GM23338 (cell line): ENCODE results near the gene DEFB114. TPM values are rescaled to one million over a fixed set of nuclear protein-coding genes. Genes with fewer than 3 reads are reported as not detected.

Experiments
- ATAC-seq: fragments of 200-7000 bp; cut with Tn5 transposase; 3 replicates; pipeline ENCODE4 v1.9.1; 2020
- DNase-seq: peaks from one replicate; pipeline ENCODE4 v3.0.0-alpha.2; 2015; ENCODE audit warnings: low spot score
- H2AFZ ChIP-seq: fragments of 200-600 bp; sonication (generic); 2 replicates; pipeline ENCODE4 v1.8.0; 2016; ENCODE audit warnings: antibody characterized with exemption, mild to moderate bottlenecking, moderate library complexity
- H3F3A ChIP-seq: fragments of 200-600 bp; sonication (generic); replicated peaks from 2 replicates; pipeline ENCODE4 v1.8.0; 2017; ENCODE audit warnings: antibody characterized with exemption, mixed run types, low read depth
- H3K27ac ChIP-seq: fragments of 200-600 bp; sonication (generic); 2 replicates; pipeline ENCODE4 v1.6.1; 2016; ENCODE audit warnings: low read depth
- H3K27me3 ChIP-seq: fragments of 200-600 bp; sonication (generic); 2 replicates; pipeline ENCODE4 v1.8.0; 2016; ENCODE audit warnings: mild to moderate bottlenecking, mixed run types, moderate library complexity; ENCODE audit not compliant: insufficient read depth
- H3K36me3 ChIP-seq: fragments of 200-600 bp; sonication (generic); 2 replicates; pipeline ENCODE4 v1.8.0; 2016; ENCODE audit warnings: mild to moderate bottlenecking; ENCODE audit not compliant: insufficient read depth
- H3K4me1 ChIP-seq: fragments of 200-600 bp; sonication (generic); 2 replicates; pipeline ENCODE4 v1.8.0; 2016; ENCODE audit warnings: mild to moderate bottlenecking, moderate library complexity; ENCODE audit not compliant: insufficient read depth
- H3K4me2 ChIP-seq: fragments of 200-600 bp; sonication (generic); 2 replicates; pipeline ENCODE4 v1.7.1; 2017; ENCODE audit warnings: mixed run types
- H3K4me3 ChIP-seq: fragments of 200-600 bp; sonication (generic); 2 replicates; pipeline ENCODE4 v1.6.1; 2016; ENCODE audit warnings: mixed run types
- H3K79me2 ChIP-seq: fragments of 200-600 bp; sonication (generic); replicated peaks from 2 replicates; pipeline ENCODE4 v1.8.0; 2017; ENCODE audit warnings: mild to moderate bottlenecking; ENCODE audit not compliant: insufficient read depth
- H3K9me2 ChIP-seq: fragments of 200-600 bp; sonication (generic); 2 replicates; pipeline ENCODE4 v1.8.0; 2017; ENCODE audit not compliant: insufficient read depth
- H4K20me1 ChIP-seq: fragments of 200-600 bp; sonication (generic); replicated peaks from 2 replicates; pipeline ENCODE4 v1.8.0; 2017; ENCODE audit warnings: mild to moderate bottlenecking; ENCODE audit not compliant: insufficient read depth
- H3K27ac Mint-ChIP-seq: 2 replicates; pipeline ENCODE4 v1.8.0; 2020; ENCODE audit warnings: inconsistent platforms, mild to moderate bottlenecking, moderate library complexity, mixed read lengths
- H3K27me3 Mint-ChIP-seq: 3 replicates; pipeline ENCODE4 v1.8.0; 2022; ENCODE audit warnings: low read depth, mild to moderate bottlenecking, moderate library complexity, mixed read lengths, inconsistent platforms; ENCODE audit not compliant: insufficient read depth, poor library complexity
- H3K36me3 Mint-ChIP-seq: 3 replicates; pipeline ENCODE4 v1.8.0; 2021; ENCODE audit warnings: low read depth, mild to moderate bottlenecking, inconsistent platforms, moderate library complexity, mixed read lengths
- H3K4me1 Mint-ChIP-seq: 3 replicates; pipeline ENCODE4 v1.8.0; 2020; ENCODE audit warnings: mild to moderate bottlenecking, inconsistent platforms, mixed read lengths
- H3K4me3 Mint-ChIP-seq: 3 replicates; pipeline ENCODE4 v1.8.0; 2021; ENCODE audit warnings: moderate library complexity, mild to moderate bottlenecking, inconsistent platforms, mixed read lengths
- H3K9me3 Mint-ChIP-seq: 3 replicates; pipeline ENCODE4 v1.8.0; 2020; ENCODE audit warnings: moderate library complexity, mild to moderate bottlenecking, inconsistent platforms, mixed read lengths
- CREB1 ChIP-seq: fragments of 250-450 bp; sonication (Bioruptor Pico); IDR thresholded peaks from 2 replicates; pipeline ENCODE4 v1.5.0; 2020; ENCODE audit warnings: low read depth, mild to moderate bottlenecking, moderate library complexity
- EZH2 ChIP-seq: fragments of 200-600 bp; sonication (generic); IDR thresholded peaks from one replicate; pipeline ENCODE4 v1.8.0; 2017; ENCODE audit warnings: antibody characterized with exemption, mild to moderate bottlenecking, low read depth; ENCODE audit not compliant: unreplicated experiment
- JUNB ChIP-seq: IDR thresholded peaks from one replicate; pipeline ENCODE4 v1.6.1; 2016; ENCODE audit warnings: antibody characterized with exemption; ENCODE audit not compliant: unreplicated experiment
- NANOG ChIP-seq: IDR thresholded peaks from 2 replicates; pipeline ENCODE4 v1.6.1; 2016; ENCODE audit warnings: antibody characterized with exemption, borderline replicate concordance
- POLR2AphosphoS5 ChIP-seq: IDR thresholded peaks from 2 replicates; pipeline ENCODE4 v1.6.1; 2016; ENCODE audit warnings: antibody characterized with exemption, low read depth
- STAT1 ChIP-seq: IDR thresholded peaks from one replicate; pipeline ENCODE4 v1.6.1; 2016; ENCODE audit warnings: antibody characterized with exemption; ENCODE audit not compliant: unreplicated experiment
- ZNF331 ChIP-seq: fragments of 250-450 bp; sonication (Bioruptor Pico); IDR thresholded peaks from 2 replicates; pipeline ENCODE4 v1.5.0; 2020; ENCODE audit warnings: low read depth, mild to moderate bottlenecking, moderate library complexity
- polyA plus RNA-seq: library from polyadenylated mRNA; unstranded; fragments of >200 nt; fragmentation: Nextera tagmentation; extraction: Ambion mirVana; gene quantifications from 2 replicates; pipeline ENCODE4 v1.2.1, GENCODE V29; 2016
- total RNA-seq: library from RNA; depleted of rRNA; stranded (reverse); fragments of >200 nt; shearing (Covaris generic); gene quantifications from 2 replicates; pipeline ENCODE4 v1.2.3, GENCODE V29; 2014
- TF ChIP-seq, protein P1 (sequence below): IDR thresholded peaks from one replicate; pipeline ENCODE4 v1.6.1; 2018; ENCODE audit warnings: antibody characterized with exemption; ENCODE audit not compliant: unreplicated experiment
- TF ChIP-seq, protein P2 (sequence below): fragments of 250-450 bp; sonication (Bioruptor Pico); IDR thresholded peaks from 2 replicates; pipeline ENCODE4 v1.5.0; 2020; ENCODE audit warnings: mild to moderate bottlenecking, moderate library complexity

Gene DEFB114
- total and polyA plus RNA-seq, 2 experiments from 2014 or later, result not detected

DNA sequence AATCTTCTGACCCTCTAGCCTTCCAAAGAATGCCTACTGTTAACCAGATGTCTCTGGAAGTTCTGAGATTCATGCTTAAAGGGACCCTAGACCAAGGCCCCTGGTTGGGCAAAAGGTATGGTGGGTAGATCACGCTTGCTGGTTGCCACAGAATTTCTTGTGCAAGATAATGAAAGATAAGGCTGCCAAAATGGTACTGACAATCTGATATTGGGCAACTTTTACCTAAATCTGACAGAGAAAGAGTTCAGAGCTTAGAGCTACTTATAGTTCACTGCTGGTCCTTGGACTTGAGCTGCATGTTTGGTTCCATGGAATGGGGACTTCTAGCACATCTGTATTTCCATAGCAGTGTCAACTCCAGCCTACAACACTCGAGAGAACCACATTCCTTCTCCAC is 12.0 kb downstream of the DEFB114 start:
- no peaks in the 10 kb centered on the region for H3F3A ChIP-seq
- no peak for TF ChIP-seq JUNB
- TF ChIP-seq, protein P1, sequence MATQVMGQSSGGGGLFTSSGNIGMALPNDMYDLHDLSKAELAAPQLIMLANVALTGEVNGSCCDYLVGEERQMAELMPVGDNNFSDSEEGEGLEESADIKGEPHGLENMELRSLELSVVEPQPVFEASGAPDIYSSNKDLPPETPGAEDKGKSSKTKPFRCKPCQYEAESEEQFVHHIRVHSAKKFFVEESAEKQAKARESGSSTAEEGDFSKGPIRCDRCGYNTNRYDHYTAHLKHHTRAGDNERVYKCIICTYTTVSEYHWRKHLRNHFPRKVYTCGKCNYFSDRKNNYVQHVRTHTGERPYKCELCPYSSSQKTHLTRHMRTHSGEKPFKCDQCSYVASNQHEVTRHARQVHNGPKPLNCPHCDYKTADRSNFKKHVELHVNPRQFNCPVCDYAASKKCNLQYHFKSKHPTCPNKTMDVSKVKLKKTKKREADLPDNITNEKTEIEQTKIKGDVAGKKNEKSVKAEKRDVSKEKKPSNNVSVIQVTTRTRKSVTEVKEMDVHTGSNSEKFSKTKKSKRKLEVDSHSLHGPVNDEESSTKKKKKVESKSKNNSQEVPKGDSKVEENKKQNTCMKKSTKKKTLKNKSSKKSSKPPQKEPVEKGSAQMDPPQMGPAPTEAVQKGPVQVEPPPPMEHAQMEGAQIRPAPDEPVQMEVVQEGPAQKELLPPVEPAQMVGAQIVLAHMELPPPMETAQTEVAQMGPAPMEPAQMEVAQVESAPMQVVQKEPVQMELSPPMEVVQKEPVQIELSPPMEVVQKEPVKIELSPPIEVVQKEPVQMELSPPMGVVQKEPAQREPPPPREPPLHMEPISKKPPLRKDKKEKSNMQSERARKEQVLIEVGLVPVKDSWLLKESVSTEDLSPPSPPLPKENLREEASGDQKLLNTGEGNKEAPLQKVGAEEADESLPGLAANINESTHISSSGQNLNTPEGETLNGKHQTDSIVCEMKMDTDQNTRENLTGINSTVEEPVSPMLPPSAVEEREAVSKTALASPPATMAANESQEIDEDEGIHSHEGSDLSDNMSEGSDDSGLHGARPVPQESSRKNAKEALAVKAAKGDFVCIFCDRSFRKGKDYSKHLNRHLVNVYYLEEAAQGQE, result no peak
- no peak for TF ChIP-seq EZH2
- no peak for TF ChIP-seq POLR2AphosphoS5
- TF ChIP-seq NANOG, result no peak
- no peak for TF ChIP-seq CREB1 (CRISPR knock-in tag)
- no peak for TF ChIP-seq ZNF331 (CRISPR knock-in tag)
- TF ChIP-seq, protein P2, sequence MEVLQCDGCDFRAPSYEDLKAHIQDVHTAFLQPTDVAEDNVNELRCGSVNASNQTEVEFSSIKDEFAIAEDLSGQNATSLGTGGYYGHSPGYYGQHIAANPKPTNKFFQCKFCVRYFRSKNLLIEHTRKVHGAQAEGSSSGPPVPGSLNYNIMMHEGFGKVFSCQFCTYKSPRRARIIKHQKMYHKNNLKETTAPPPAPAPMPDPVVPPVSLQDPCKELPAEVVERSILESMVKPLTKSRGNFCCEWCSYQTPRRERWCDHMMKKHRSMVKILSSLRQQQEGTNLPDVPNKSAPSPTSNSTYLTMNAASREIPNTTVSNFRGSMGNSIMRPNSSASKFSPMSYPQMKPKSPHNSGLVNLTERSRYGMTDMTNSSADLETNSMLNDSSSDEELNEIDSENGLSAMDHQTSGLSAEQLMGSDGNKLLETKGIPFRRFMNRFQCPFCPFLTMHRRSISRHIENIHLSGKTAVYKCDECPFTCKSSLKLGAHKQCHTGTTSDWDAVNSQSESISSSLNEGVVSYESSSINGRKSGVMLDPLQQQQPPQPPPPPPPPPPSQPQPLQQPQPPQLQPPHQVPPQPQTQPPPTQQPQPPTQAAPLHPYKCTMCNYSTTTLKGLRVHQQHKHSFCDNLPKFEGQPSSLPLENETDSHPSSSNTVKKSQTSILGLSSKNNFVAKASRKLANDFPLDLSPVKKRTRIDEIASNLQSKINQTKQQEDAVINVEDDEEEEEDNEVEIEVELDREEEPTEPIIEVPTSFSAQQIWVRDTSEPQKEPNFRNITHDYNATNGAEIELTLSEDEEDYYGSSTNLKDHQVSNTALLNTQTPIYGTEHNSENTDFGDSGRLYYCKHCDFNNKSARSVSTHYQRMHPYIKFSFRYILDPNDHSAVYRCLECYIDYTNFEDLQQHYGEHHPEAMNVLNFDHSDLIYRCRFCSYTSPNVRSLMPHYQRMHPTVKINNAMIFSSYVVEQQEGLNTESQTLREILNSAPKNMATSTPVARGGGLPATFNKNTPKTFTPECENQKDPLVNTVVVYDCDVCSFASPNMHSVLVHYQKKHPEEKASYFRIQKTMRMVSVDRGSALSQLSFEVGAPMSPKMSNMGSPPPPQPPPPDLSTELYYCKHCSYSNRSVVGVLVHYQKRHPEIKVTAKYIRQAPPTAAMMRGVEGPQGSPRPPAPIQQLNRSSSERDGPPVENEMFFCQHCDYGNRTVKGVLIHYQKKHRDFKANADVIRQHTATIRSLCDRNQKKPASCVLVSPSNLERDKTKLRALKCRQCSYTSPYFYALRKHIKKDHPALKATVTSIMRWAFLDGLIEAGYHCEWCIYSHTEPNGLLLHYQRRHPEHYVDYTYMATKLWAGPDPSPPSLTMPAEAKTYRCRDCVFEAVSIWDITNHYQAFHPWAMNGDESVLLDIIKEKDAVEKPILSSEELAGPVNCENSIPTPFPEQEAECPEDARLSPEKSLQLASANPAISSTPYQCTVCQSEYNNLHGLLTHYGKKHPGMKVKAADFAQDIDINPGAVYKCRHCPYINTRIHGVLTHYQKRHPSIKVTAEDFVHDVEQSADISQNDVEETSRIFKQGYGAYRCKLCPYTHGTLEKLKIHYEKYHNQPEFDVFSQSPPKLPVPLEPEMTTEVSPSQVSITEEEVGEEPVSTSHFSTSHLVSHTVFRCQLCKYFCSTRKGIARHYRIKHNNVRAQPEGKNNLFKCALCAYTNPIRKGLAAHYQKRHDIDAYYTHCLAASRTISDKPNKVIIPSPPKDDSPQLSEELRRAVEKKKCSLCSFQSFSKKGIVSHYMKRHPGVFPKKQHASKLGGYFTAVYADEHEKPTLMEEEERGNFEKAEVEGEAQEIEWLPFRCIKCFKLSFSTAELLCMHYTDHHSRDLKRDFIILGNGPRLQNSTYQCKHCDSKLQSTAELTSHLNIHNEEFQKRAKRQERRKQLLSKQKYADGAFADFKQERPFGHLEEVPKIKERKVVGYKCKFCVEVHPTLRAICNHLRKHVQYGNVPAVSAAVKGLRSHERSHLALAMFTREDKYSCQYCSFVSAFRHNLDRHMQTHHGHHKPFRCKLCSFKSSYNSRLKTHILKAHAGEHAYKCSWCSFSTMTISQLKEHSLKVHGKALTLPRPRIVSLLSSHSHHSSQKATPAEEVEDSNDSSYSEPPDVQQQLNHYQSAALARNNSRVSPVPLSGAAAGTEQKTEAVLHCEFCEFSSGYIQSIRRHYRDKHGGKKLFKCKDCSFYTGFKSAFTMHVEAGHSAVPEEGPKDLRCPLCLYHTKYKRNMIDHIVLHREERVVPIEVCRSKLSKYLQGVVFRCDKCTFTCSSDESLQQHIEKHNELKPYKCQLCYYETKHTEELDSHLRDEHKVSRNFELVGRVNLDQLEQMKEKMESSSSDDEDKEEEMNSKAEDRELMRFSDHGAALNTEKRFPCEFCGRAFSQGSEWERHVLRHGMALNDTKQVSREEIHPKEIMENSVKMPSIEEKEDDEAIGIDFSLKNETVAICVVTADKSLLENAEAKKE, result no peak
- TF ChIP-seq STAT1, result no peak
- no peaks in the 10 kb centered on the region for H3K36me3 Mint-ChIP-seq
- H3K27me3 Mint-ChIP-seq, result no peaks in the 10 kb centered on the region
- H3K27me3 ChIP-seq, result no peaks in the 10 kb centered on the region
- H3K4me3 Mint-ChIP-seq, result no peak overlapping the region
- no peaks in the 10 kb centered on the region for H3K79me2 ChIP-seq
- H3K36me3 ChIP-seq, result no peaks in the 10 kb centered on the region
- H3K9me3 Mint-ChIP-seq, result no peaks in the 10 kb centered on the region
- H3K4me1 ChIP-seq, result no peaks in the 10 kb centered on the region; the same call in 1 of the 2 replicates
- H3K4me3 ChIP-seq, result no peak overlapping the region
- H2AFZ ChIP-seq, result no peak overlapping the region
- DNase-seq (no peak), ATAC-seq (no peak)
- peaks cover 2% of the 10 kb centered on the region; the same call in 1 of the 3 replicates for H3K4me1 Mint-ChIP-seq
- no peaks in the 10 kb centered on the region for H4K20me1 ChIP-seq
- no peaks in the 10 kb centered on the region for H3K9me2 ChIP-seq
- no peak overlapping the region for H3K4me2 ChIP-seq
- H3K27ac ChIP-seq, result no peak overlapping the region
- H3K27ac Mint-ChIP-seq, result peak overlapping the region; percentile 44; the same call in 1 of the 2 replicates
